Liver (tissue), 9 donors: Measurements from ENCODE around the gene PPP6R3. TPM values are rescaled to one million over a fixed set of nuclear protein-coding genes. Genes with fewer than 3 reads are reported as not detected.
"Not testable (repeated sequence)": the region's sequence is repeated elsewhere in the genome, so short reads cannot be mapped to it uniquely, and the experiment has no call there.

Experiments used
- DNase-seq: peaks from one replicate; pipeline ENCODE4 v3.0.0-alpha.2; 2017; ENCODE audit warnings: low spot score
- H3K27ac ChIP-seq, 2 donors: one replicate each; pipeline ENCODE4 v1.7.0; 2013; ENCODE audit warnings: inconsistent platforms in 2 of 2, low read length in 2 of 2, control low read depth in 1 of 2, low read depth in 1 of 2, mild to moderate bottlenecking in 1 of 2
- H3K27me3 ChIP-seq, 4 donors: one replicate each; pipeline versions ENCODE4 v1.6.1 to v1.7.0; 2013; ENCODE audit warnings: low read length in 3 of 4, inconsistent platforms in 1 of 4, mild to moderate bottlenecking in 1 of 4, moderate library complexity in 1 of 4; ENCODE audit not compliant: control insufficient read depth in 4 of 4, insufficient read depth in 4 of 4
- H3K36me3 ChIP-seq, 4 donors: one replicate each; pipeline versions ENCODE4 v1.6.1 to v1.7.0; 2013; ENCODE audit warnings: low read length in 3 of 4, mild to moderate bottlenecking in 3 of 4, low read depth in 1 of 4, moderate library complexity in 1 of 4; ENCODE audit not compliant: control insufficient read depth in 4 of 4, insufficient read depth in 3 of 4
- H3K4me1 ChIP-seq, 4 donors: one replicate each; pipeline versions ENCODE4 v1.6.1 to v1.7.0; 2013; ENCODE audit warnings: low read length in 3 of 4, mild to moderate bottlenecking in 3 of 4, moderate library complexity in 1 of 4; ENCODE audit not compliant: control insufficient read depth in 4 of 4, insufficient read depth in 4 of 4
- H3K4me3 ChIP-seq, 3 donors: one replicate each; pipeline versions ENCODE4 v1.6.1 to v1.7.0; 2013; ENCODE audit warnings: low read length in 3 of 3, control low read depth in 1 of 3, low read depth in 1 of 3, mild to moderate bottlenecking in 1 of 3
- H3K9ac ChIP-seq, 2 donors: one replicate each; pipeline ENCODE4 v1.7.0; 2013; ENCODE audit warnings: low read length in 2 of 2, mild to moderate bottlenecking in 2 of 2, moderate library complexity in 2 of 2, control low read depth in 1 of 2, low read depth in 1 of 2
- H3K9me3 ChIP-seq, 4 donors: one replicate each; pipeline versions ENCODE4 v1.6.1 to v1.7.0; 2013; ENCODE audit warnings: low read length in 3 of 4; ENCODE audit not compliant: control insufficient read depth in 4 of 4
- CTCF ChIP-seq: fragments of 150-350 bp; IDR thresholded peaks from 2 replicates; pipeline ENCODE4 v1.5.1; 2017; ENCODE audit warnings: improper control_type of control experiment, low read depth, low read length; ENCODE audit not compliant: missing input control
- EGR1 ChIP-seq, 2 donors: IDR thresholded peaks; 2 replicates each; pipeline ENCODE4 v1.6.1; 2016 to 2018; ENCODE audit warnings: antibody characterized with exemption in 2 of 2, low read depth in 2 of 2
- FOXA1 ChIP-seq: IDR thresholded peaks from 2 replicates; pipeline ENCODE4 v1.6.1; 2016; ENCODE audit warnings: antibody characterized with exemption
- FOXA2 ChIP-seq: IDR thresholded peaks from 2 replicates; pipeline ENCODE4 v1.6.1; 2016; ENCODE audit warnings: antibody characterized with exemption
- GABPA ChIP-seq, 2 donors: IDR thresholded peaks in 1 of 2; conservative IDR thresholded peaks in 1 of 2; 2 replicates each; pipeline ENCODE4 v1.6.1; 2016; ENCODE audit warnings: antibody characterized with exemption in 2 of 2, mild to moderate bottlenecking in 1 of 2, moderate library complexity in 1 of 2
- HNF4A ChIP-seq, 2 donors: conservative IDR thresholded peaks; 2 replicates each; pipeline ENCODE4 v1.6.1; 2016; ENCODE audit warnings: antibody characterized with exemption in 2 of 2, mild to moderate bottlenecking in 2 of 2
- HNF4G ChIP-seq: IDR thresholded peaks from 2 replicates; pipeline ENCODE4 v1.6.1; 2016; ENCODE audit warnings: antibody characterized with exemption
- JUND ChIP-seq, 2 donors: IDR thresholded peaks; 2 replicates each; pipeline ENCODE4 v1.6.1; 2016; ENCODE audit warnings: antibody characterized with exemption in 2 of 2
- NR2F2 ChIP-seq: IDR thresholded peaks from 2 replicates; pipeline ENCODE4 v1.6.1; 2016; ENCODE audit warnings: antibody characterized with exemption
- RAD21 ChIP-seq, 2 donors: IDR thresholded peaks; 2 replicates each; pipeline ENCODE4 v1.6.1; 2016; ENCODE audit warnings: antibody characterized with exemption in 2 of 2, mild to moderate bottlenecking in 2 of 2
- RXRA ChIP-seq, 2 donors: IDR thresholded peaks; 2 replicates each; pipeline ENCODE4 v1.6.1; 2017 to 2018; ENCODE audit warnings: antibody characterized with exemption in 2 of 2, mild to moderate bottlenecking in 1 of 2
- SP1 ChIP-seq: IDR thresholded peaks from 2 replicates; pipeline ENCODE4 v1.6.1; 2018; ENCODE audit warnings: antibody characterized with exemption, mild to moderate bottlenecking
- TAF1 ChIP-seq: conservative IDR thresholded peaks from 2 replicates; pipeline ENCODE4 v1.6.1; 2016; ENCODE audit warnings: antibody characterized with exemption, mild to moderate bottlenecking
- YY1 ChIP-seq: IDR thresholded peaks from 2 replicates; pipeline ENCODE4 v1.6.1; 2016; ENCODE audit warnings: antibody characterized with exemption, mild to moderate bottlenecking
- ZBTB33 ChIP-seq: IDR thresholded peaks from 2 replicates; pipeline ENCODE4 v1.6.1; 2016; ENCODE audit warnings: antibody characterized with exemption
- WGBS: extraction: QIAGEN DNeasy Blood & Tissue Kit; methylation state at CpG from one replicate; pipeline ENCODE4 v1.1.7; 2013; 5-methylcytosine and 5-hydroxymethylcytosine counted together
- polyA plus RNA-seq, 2 donors: library from polyadenylated mRNA; stranded (reverse) in 1 of 2; unstranded in 1 of 2; fragments of 200-250 nt in 1 of 2; fragments of >200 nt in 1 of 2; fragmentation: Nextera tagmentation in 1 of 2; extraction: Ambion mirVana in 1 of 2; gene quantifications; one replicate each; pipeline versions ENCODE4 v1.2.1 to v1.2.3, GENCODE V29; 2013 to 2015
- total RNA-seq, 2 donors: library from RNA; depleted of rRNA; stranded (reverse); fragments of >200 nt; gene quantifications; one replicate each; pipeline ENCODE4 v1.2.3, GENCODE V29; 2014
- TF ChIP-seq, protein P1 (sequence below): IDR thresholded peaks from 2 replicates; pipeline ENCODE4 v1.6.1; 2016; ENCODE audit warnings: antibody characterized with exemption
- TF ChIP-seq, protein P2 (sequence below): IDR thresholded peaks from 2 replicates; pipeline ENCODE4 v1.6.1; 2016; ENCODE audit warnings: antibody characterized with exemption, mild to moderate bottlenecking
- TF ChIP-seq, protein P3 (sequence below): IDR thresholded peaks from 2 replicates; pipeline ENCODE4 v1.6.1; 2016; ENCODE audit warnings: antibody characterized with exemption
- donor health status: healthy.
- donor health status: healthy.
- donor health status: healthy.
- donor health status: healthy.
- donor health status: healthy.

The PPP6R3 gene
- total and polyA plus RNA-seq, 4 donors: 12.3 to 101 (median 58.1) TPM

GRCh38 chr11:68457216-68457897, 3.2 kb upstream of the PPP6R3 start:
- no peak for DNase-seq
- Histone ChIP-seq H3K9me3 (no peaks in the 10 kb centered on the region), H3K9ac (no peak overlapping the region), H3K27ac (no peak overlapping the region), H3K36me3 (no peaks in the 10 kb centered on the region), H3K4me3 (no peak overlapping the region), H3K27me3 (no peaks in the 10 kb centered on the region), H3K4me1 (peaks cover 7 to 30% (median 19%) of the 10 kb centered on the region in 4 donors)
- WGBS: 79% methylated on average over 8 of the region's 8 CpGs
- TF ChIP-seq NR2F2: no peak
- TF ChIP-seq JUND (IDR thresholded peaks at IDR 0.05): no peak
- TF ChIP-seq FOXA1: no peak
- TF ChIP-seq FOXA2: no peak
- TF ChIP-seq HNF4A (conservative IDR thresholded peaks at IDR 0.05): no peak
- TF ChIP-seq EGR1 (IDR thresholded peaks at IDR 0.05; ENCODE audit: low read depth in 2 of 2): no peak
- no peak for TF ChIP-seq RAD21 (IDR thresholded peaks at IDR 0.05)
- TF ChIP-seq YY1: no peak
- TF ChIP-seq, protein P1, sequence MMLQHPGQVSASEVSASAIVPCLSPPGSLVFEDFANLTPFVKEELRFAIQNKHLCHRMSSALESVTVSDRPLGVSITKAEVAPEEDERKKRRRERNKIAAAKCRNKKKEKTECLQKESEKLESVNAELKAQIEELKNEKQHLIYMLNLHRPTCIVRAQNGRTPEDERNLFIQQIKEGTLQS: no peak
- TF ChIP-seq GABPA (IDR thresholded peaks at IDR 0.05 in 1 of 2, conservative IDR thresholded peaks at IDR 0.05 in 1 of 2): no peak
- TF ChIP-seq SP1: no peak
- TF ChIP-seq HNF4G: no peak
- TF ChIP-seq, protein P2, sequence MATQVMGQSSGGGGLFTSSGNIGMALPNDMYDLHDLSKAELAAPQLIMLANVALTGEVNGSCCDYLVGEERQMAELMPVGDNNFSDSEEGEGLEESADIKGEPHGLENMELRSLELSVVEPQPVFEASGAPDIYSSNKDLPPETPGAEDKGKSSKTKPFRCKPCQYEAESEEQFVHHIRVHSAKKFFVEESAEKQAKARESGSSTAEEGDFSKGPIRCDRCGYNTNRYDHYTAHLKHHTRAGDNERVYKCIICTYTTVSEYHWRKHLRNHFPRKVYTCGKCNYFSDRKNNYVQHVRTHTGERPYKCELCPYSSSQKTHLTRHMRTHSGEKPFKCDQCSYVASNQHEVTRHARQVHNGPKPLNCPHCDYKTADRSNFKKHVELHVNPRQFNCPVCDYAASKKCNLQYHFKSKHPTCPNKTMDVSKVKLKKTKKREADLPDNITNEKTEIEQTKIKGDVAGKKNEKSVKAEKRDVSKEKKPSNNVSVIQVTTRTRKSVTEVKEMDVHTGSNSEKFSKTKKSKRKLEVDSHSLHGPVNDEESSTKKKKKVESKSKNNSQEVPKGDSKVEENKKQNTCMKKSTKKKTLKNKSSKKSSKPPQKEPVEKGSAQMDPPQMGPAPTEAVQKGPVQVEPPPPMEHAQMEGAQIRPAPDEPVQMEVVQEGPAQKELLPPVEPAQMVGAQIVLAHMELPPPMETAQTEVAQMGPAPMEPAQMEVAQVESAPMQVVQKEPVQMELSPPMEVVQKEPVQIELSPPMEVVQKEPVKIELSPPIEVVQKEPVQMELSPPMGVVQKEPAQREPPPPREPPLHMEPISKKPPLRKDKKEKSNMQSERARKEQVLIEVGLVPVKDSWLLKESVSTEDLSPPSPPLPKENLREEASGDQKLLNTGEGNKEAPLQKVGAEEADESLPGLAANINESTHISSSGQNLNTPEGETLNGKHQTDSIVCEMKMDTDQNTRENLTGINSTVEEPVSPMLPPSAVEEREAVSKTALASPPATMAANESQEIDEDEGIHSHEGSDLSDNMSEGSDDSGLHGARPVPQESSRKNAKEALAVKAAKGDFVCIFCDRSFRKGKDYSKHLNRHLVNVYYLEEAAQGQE: no peak
- TF ChIP-seq ZBTB33: no peak
- no peak for TF ChIP-seq RXRA (IDR thresholded peaks at IDR 0.05)

GRCh38 chr11:68457898-68458249, 2.7 kb upstream of the PPP6R3 start:
- DNase-seq: no peak
- H3K9ac ChIP-seq: no peak overlapping the region
- peaks cover 7 to 35% (median 24%) of the 10 kb centered on the region in 4 donors for H3K4me1 ChIP-seq
- no peaks in the 10 kb centered on the region for H3K9me3 ChIP-seq
- 84% methylated on average over 7 of the region's 7 CpGs for WGBS
- no peaks in the 10 kb centered on the region for H3K36me3 ChIP-seq
- H3K27me3 ChIP-seq: no peaks in the 10 kb centered on the region
- H3K27ac ChIP-seq: no peak overlapping the region
- no peak overlapping the region for H3K4me3 ChIP-seq
- no peak for TF ChIP-seq TAF1
- TF ChIP-seq, protein P1: no peak
- TF ChIP-seq NR2F2: no peak
- TF ChIP-seq RAD21 (IDR thresholded peaks at IDR 0.05): no peak
- TF ChIP-seq RXRA (IDR thresholded peaks at IDR 0.05): no peak
- TF ChIP-seq, protein P3, sequence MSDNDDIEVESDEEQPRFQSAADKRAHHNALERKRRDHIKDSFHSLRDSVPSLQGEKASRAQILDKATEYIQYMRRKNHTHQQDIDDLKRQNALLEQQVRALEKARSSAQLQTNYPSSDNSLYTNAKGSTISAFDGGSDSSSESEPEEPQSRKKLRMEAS: no peak
- TF ChIP-seq JUND (IDR thresholded peaks at IDR 0.05): no peak
- no peak for TF ChIP-seq EGR1 (IDR thresholded peaks at IDR 0.05; ENCODE audit: low read depth in 2 of 2)
- TF ChIP-seq CTCF: no peak

- not testable (repeated sequence) for H3K4me3 ChIP-seq, H3K27me3 ChIP-seq, H3K36me3 ChIP-seq, H3K27ac ChIP-seq, DNase-seq, H3K9me3 ChIP-seq, H3K9ac ChIP-seq
- 85% methylated on average over 6 of the region's 6 CpGs for WGBS
- H3K4me1 ChIP-seq: peaks cover 7 to 37% (median 27%) of the 10 kb centered on the region in 4 donors
Observed at GRCh38 chr11:68458340-68458739, 2.2 kb upstream of the PPP6R3 start.
